ENCODE measurements around the gene RBP5.

Gene RBP5

DNA sequence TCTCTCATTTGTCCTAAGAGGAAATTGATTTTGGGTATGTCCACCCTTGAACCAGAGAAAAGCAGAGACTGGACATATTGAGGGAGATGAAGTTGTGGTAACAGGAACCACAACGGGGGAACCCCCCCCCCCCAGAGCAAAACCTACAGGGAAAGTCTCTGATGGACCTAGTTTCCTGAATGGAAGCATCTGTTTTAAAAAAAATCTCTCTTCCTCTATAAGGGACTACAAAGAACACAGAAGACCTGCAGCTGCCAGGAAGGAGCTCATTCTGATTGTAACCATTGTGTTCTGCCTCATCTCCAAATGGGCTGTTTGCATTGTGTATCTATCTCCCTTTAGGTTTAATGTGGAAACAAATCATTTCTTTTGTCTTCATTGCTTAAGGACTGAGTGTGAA, 54.7 kb downstream of the RBP5 start:
- no peak for DNase-seq (ENCODE audit: low read depth)

All from stimulated activated CD8-positive, alpha-beta memory T cell treated with anti-CD3 and anti-CD28 coated beads, Interleukin-4, amount 100 ng/mL, for 24 hours (primary cell).